Gastrocnemius medialis (tissue), 4 donors: Measurements from ENCODE around the gene INPP4B.
"Not testable (repeated sequence)": the region's sequence is repeated elsewhere in the genome, so short reads cannot be mapped to it uniquely, and the experiment has no call there.

ENCODE experiments used
- CTCF ChIP-seq, 5 experiments: fragments of 450-650 bp in 3 of 5; fragments of 200-600 bp in 2 of 5; sonication (generic) in 2 of 5; IDR thresholded peaks in 4 of 5; conservative IDR thresholded peaks in 1 of 5; 1 replicate in 4 of 5; 2 replicates in 1 of 5; pipeline ENCODE4 v1.5.1; 2016 to 2019; ENCODE audit warnings: antibody characterized with exemption in 5 of 5, mild to moderate bottlenecking in 3 of 5, moderate library complexity in 3 of 5
- POLR2A ChIP-seq, 2 donors: fragments of 450-650 bp; IDR thresholded peaks; one replicate each; pipeline ENCODE4 v1.6.1; 2017; ENCODE audit warnings: antibody characterized with exemption in 2 of 2, mild to moderate bottlenecking in 2 of 2, moderate library complexity in 2 of 2

- not testable (repeated sequence) for TF ChIP-seq CTCF (IDR thresholded peaks at IDR 0.05 in 4 of 5, conservative IDR thresholded peaks at IDR 0.05 in 1 of 5); POLR2A (IDR thresholded peaks at IDR 0.05)
Measured at GRCh38 chr4:142068304-142068703, 777.8 kb downstream of the INPP4B start.
